Ascending aorta (tissue), 2 donors: Measurements from ENCODE around the gene TMA7. TPM values are rescaled to one million over a fixed set of nuclear protein-coding genes. Genes with fewer than 3 reads are reported as not detected.

Experiments
- DNase-seq, 2 donors: peaks; one replicate each; pipeline ENCODE4 v3.0.0-alpha.2; 2019; ENCODE audit warnings: low spot score in 2 of 2
- H3K27ac ChIP-seq, 2 donors: fragments of 200-600 bp; sonication (generic); one replicate each; pipeline ENCODE4 v1.5.1; 2016 to 2017; ENCODE audit warnings: mild to moderate bottlenecking in 1 of 2
- H3K27me3 ChIP-seq: fragments of 200-600 bp; sonication (generic); one replicate; pipeline ENCODE4 v1.5.1; 2017
- H3K36me3 ChIP-seq, 2 donors: fragments of 200-600 bp; sonication (generic); one replicate each; pipeline ENCODE4 v1.5.1; 2016
- H3K4me1 ChIP-seq, 2 donors: fragments of 200-600 bp; sonication (generic); one replicate each; pipeline ENCODE4 v1.5.1; 2016 to 2017; ENCODE audit warnings: mild to moderate bottlenecking in 1 of 2
- H3K4me3 ChIP-seq, 2 donors: fragments of 200-600 bp; sonication (generic); one replicate each; pipeline ENCODE4 v1.5.1; 2016 to 2017; ENCODE audit warnings: mild to moderate bottlenecking in 1 of 2
- H3K9me3 ChIP-seq, 2 donors: fragments of 200-600 bp; sonication (generic); one replicate each; pipeline ENCODE4 v1.5.1; 2016
- intact Hi-C: fragments of 100-400 bp; cut with DNase I; formaldehyde crosslinking; loops from one replicate; pipeline ENCODE4 v1.15.1; 2023
- total RNA-seq: library from RNA; depleted of rRNA; stranded (reverse); fragments of >200 nt; gene quantifications from one replicate; pipeline ENCODE4 v1.1.0, GENCODE V29; 2016
- TF ChIP-seq, protein P1 (sequence below), 3 experiments: fragments of 200-600 bp in 2 of 3; fragments of 450-650 bp in 1 of 3; sonication (generic) in 2 of 3; IDR thresholded peaks; one replicate each; pipeline ENCODE4 v1.5.1; 2016 to 2019; ENCODE audit warnings: antibody characterized with exemption in 3 of 3, mild to moderate bottlenecking in 1 of 3, moderate library complexity in 1 of 3

TMA7 gene
- total RNA-seq, 1 donor from 2014 or later, result 142 TPM

DNA sequence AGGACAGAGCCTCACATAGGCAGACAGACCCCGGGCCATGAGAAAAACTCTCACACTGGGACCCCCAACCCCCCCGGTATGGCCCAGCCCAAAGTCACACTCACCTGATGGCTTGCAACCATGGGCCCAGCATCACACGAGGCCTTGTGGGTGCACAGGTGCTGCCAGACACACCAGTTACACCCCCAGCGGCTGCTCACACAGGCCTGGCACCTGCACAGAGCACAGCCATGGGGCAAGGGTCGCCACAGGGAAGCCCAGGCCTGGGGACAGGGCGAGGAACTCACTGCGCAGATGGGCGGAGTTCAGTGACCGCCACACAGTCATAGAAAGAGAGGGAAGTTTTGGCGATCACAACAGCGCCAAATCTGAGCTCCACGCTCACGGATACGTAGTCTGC, 19.5 kb upstream of the TMA7 start:
- intact Hi-C loops, result no loop called here
- Histone ChIP-seq H3K4me3 (no peak overlapping the region), H3K36me3 (peaks cover 63 to 80% of the 10 kb centered on the region in 2 donors), H3K27me3 (no peaks in the 10 kb centered on the region), H3K4me1 (peaks cover 10 to 25% of the 10 kb centered on the region in 2 donors), H3K27ac (peak overlapping the region in 1 of 2 donors; percentile 30), H3K9me3 (no peaks in the 10 kb centered on the region)
- TF ChIP-seq, protein P1, sequence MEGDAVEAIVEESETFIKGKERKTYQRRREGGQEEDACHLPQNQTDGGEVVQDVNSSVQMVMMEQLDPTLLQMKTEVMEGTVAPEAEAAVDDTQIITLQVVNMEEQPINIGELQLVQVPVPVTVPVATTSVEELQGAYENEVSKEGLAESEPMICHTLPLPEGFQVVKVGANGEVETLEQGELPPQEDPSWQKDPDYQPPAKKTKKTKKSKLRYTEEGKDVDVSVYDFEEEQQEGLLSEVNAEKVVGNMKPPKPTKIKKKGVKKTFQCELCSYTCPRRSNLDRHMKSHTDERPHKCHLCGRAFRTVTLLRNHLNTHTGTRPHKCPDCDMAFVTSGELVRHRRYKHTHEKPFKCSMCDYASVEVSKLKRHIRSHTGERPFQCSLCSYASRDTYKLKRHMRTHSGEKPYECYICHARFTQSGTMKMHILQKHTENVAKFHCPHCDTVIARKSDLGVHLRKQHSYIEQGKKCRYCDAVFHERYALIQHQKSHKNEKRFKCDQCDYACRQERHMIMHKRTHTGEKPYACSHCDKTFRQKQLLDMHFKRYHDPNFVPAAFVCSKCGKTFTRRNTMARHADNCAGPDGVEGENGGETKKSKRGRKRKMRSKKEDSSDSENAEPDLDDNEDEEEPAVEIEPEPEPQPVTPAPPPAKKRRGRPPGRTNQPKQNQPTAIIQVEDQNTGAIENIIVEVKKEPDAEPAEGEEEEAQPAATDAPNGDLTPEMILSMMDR (IDR thresholded peaks at IDR 0.05), result no peak
- no peak for DNase-seq

DNA sequence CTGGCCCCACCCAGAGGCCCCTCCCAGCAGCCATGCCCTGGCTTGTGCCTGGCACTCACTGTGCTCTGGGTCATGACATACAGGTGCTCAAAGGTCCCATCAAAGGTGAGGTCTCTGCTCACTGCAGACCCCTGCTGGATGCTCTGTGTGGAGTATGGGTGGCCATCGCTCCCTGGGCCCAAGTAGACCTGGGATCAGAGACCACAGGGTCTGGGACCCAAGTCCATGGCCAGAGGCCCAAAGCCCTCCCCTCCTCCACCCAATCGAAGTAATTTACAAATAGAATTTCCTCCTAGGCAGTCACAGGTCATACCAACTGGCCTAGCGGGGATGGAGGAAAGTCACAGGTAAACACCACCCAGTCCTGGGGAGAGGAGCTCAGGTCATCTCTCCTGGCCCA, 17.8 kb upstream of the TMA7 start:
- DNase-seq, result no peak
- TF ChIP-seq, protein P1 (IDR thresholded peaks at IDR 0.05), result no peak
- H3K36me3 ChIP-seq, result peaks cover 46 to 63% of the 10 kb centered on the region in 2 donors
- intact Hi-C loops, result no loop called here
- H3K4me1 ChIP-seq, result peaks cover 18 to 38% of the 10 kb centered on the region in 2 donors
- H3K4me3 ChIP-seq, result no peak overlapping the region
- H3K9me3 ChIP-seq, result no peaks in the 10 kb centered on the region
- H3K27me3 ChIP-seq, result no peaks in the 10 kb centered on the region
- H3K27ac ChIP-seq, result peak overlapping the region in 1 of 2 donors; percentile 10

GRCh38 chr3:48422681-48423080, 17.4 kb upstream of the TMA7 start:
- Histone ChIP-seq H3K4me3 (no peak overlapping the region), H3K9me3 (no peaks in the 10 kb centered on the region), H3K4me1 (peaks cover 18 to 38% of the 10 kb centered on the region in 2 donors), H3K27me3 (no peaks in the 10 kb centered on the region), H3K36me3 (peaks cover 42 to 59% of the 10 kb centered on the region in 2 donors), H3K27ac (peak overlapping the region; percentile 10 to 14)
- TF ChIP-seq, protein P1 (IDR thresholded peaks at IDR 0.05), result no peak
- intact Hi-C loops, result no loop called here
- no peak for DNase-seq

- no peaks in the 10 kb centered on the region for H3K27me3 ChIP-seq
- no peak for DNase-seq
- H3K27ac ChIP-seq, result peak overlapping the region; percentile 11 to 14
- H3K36me3 ChIP-seq, result peaks cover 35 to 52% of the 10 kb centered on the region in 2 donors
- peaks cover 18 to 38% of the 10 kb centered on the region in 2 donors for H3K4me1 ChIP-seq
- TF ChIP-seq, protein P1 (IDR thresholded peaks at IDR 0.05), result no peak
- intact Hi-C loops, result no loop called here
- H3K9me3 ChIP-seq, result no peaks in the 10 kb centered on the region
- H3K4me3 ChIP-seq, result no peak overlapping the region
These were observed 16.7 kb upstream of the TMA7 start for GRCh38 chr3:48423241-48423882.

- H3K27me3 ChIP-seq, result no peaks in the 10 kb centered on the region
- no peaks in the 10 kb centered on the region for H3K9me3 ChIP-seq
- H3K27ac ChIP-seq, result peak overlapping the region; percentile 95 to 98
- H3K4me1 ChIP-seq, result peaks cover 18 to 38% of the 10 kb centered on the region in 2 donors
- TF ChIP-seq, protein P1 (IDR thresholded peaks at IDR 0.05), result no peak
- intact Hi-C loops, result no loop called here
- no peak for DNase-seq
- H3K36me3 ChIP-seq, result peaks cover 28 to 45% of the 10 kb centered on the region in 2 donors
- H3K4me3 ChIP-seq, result no peak overlapping the region
These were observed 16.0 kb upstream of the TMA7 start for GRCh38 chr3:48423883-48424695.
